ENCODE measurements around the gene RASSF10. TPM values are rescaled to one million over a fixed set of nuclear protein-coding genes. Genes with fewer than 3 reads are reported as not detected.
"Not testable (repeated sequence)": the region's sequence is repeated elsewhere in the genome, so short reads cannot be mapped to it uniquely, and the experiment has no call there.

RASSF10 gene
- polyA plus RNA-seq, 1 donor from 2014 or later = not detected

- Histone ChIP-seq H3K9me3 (ENCODE audit: low read length) (no peaks in the 10 kb centered on the region), H3K9me2 (ENCODE audit: insufficient read depth, low read length) (no peaks in the 10 kb centered on the region), H4K20me1 (ENCODE audit: insufficient read depth) (no peaks in the 10 kb centered on the region), H3K9ac (ENCODE audit: low read length) (no peak overlapping the region), H3K27ac (ENCODE audit: low read length) (no peak overlapping the region), H3K36me3 (ENCODE audit: insufficient read depth, low read length) (no peaks in the 10 kb centered on the region), H3F3A (ENCODE audit: insufficient read depth, low read length, poor library complexity, severe bottlenecking) (no peaks in the 10 kb centered on the region), H3K27me3 (ENCODE audit: insufficient read depth, low read depth, low read length) (no peaks in the 10 kb centered on the region), H2AFZ (ENCODE audit: low read depth, low read length) (no peak overlapping the region), H3K4me3 (ENCODE audit: low read length) (no peak overlapping the region), H3K79me2 (replicated peaks; ENCODE audit: insufficient read depth, low read length) (no peaks in the 10 kb centered on the region), H3K4me2 (ENCODE audit: low read length) (no peak overlapping the region)
- no peak for TF ChIP-seq CTCF (IDR thresholded peaks at IDR 0.05; ENCODE audit: poor library complexity, severe bottlenecking)
- TF ChIP-seq TAF1 (IDR thresholded peaks at IDR 0.05; ENCODE audit: low read depth) = no peak
These were observed 33.8 kb downstream of the RASSF10 start for GRCh38 chr11:13042873-13043342.

DNA sequence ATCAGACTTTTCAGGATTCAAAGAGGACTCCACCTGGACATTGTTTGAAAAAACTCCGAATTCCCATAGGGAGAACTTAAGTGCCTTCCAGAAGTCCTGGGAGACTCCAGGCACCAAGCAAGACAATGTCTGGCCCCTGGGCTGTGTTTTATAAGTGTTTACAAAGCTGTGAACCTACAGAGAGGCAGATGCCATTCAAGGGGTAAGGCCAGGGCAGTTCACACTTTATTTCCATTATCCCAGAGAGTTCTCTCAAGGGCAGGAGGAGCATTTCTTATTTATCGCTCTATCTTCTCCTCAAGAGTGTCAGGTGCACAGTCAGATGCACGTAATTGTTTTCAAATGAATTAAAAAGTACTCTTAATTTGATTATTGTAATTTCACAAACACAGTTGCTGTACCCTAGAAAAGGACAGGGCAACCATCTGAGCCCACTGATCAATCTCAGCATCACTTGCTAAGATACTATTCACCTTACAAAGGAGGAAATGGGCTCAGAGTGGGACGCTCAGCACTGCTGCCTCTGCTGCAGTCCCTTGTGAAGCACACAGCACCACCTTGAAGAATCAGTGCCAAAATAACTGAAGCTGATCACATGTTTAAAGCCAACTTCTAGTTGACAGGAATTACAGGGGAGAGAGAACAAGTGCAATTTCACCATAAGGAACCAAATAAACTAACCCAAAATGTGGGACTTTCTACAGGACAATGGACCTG lies 35.0 kb downstream of the RASSF10 start:
- no peaks in the 10 kb centered on the region for H3K79me2 ChIP-seq (replicated peaks; ENCODE audit: insufficient read depth, low read length)
- H3K9me2 ChIP-seq (ENCODE audit: insufficient read depth, low read length) = no peaks in the 10 kb centered on the region
- no peak for TF ChIP-seq RAD21 (conservative IDR thresholded peaks at IDR 0.05)
- TF ChIP-seq CTCF (IDR thresholded peaks at IDR 0.05; ENCODE audit: poor library complexity, severe bottlenecking) = no peak
- TF ChIP-seq EP300 (conservative IDR thresholded peaks at IDR 0.05; ENCODE audit: poor library complexity, severe bottlenecking) = no peak
- no peak for TF ChIP-seq REST (IDR thresholded peaks at IDR 0.05; ENCODE audit: borderline replicate concordance)
- no peak for TF ChIP-seq POLR2AphosphoS5 (IDR thresholded peaks at IDR 0.05)
- TF ChIP-seq SMC3 (conservative IDR thresholded peaks at IDR 0.05; ENCODE audit: poor library complexity) = no peak
- no peak for TF ChIP-seq EZH2 (IDR thresholded peaks at IDR 0.05; ENCODE audit: borderline replicate concordance, insufficient read depth, low read length, poor library complexity, severe bottlenecking)
- no peak for TF ChIP-seq TAF1 (IDR thresholded peaks at IDR 0.05; ENCODE audit: low read depth)
- TF ChIP-seq MXI1 (conservative IDR thresholded peaks at IDR 0.05; ENCODE audit: poor library complexity, severe bottlenecking) = no peak
- no peaks in the 10 kb centered on the region for H3K27me3 ChIP-seq (ENCODE audit: insufficient read depth, low read depth, low read length)
- no peaks in the 10 kb centered on the region for H3K9me3 ChIP-seq (ENCODE audit: low read length)
- H2AFZ ChIP-seq (ENCODE audit: low read depth, low read length) = no peak overlapping the region
- no peak overlapping the region for H3K4me3 ChIP-seq (ENCODE audit: low read length)
- no peaks in the 10 kb centered on the region for H3K36me3 ChIP-seq (ENCODE audit: insufficient read depth, low read length)
- no peak overlapping the region for H3K27ac ChIP-seq (ENCODE audit: low read length)
- no peaks in the 10 kb centered on the region for H3F3A ChIP-seq (ENCODE audit: insufficient read depth, low read length, poor library complexity, severe bottlenecking)
- no peaks in the 10 kb centered on the region for H4K20me1 ChIP-seq (ENCODE audit: insufficient read depth)
- H3K9ac ChIP-seq (ENCODE audit: low read length) = no peak overlapping the region
- H3K4me2 ChIP-seq (ENCODE audit: low read length) = no peak overlapping the region

- not testable (repeated sequence) for H3K9ac ChIP-seq (ENCODE audit: low read length); H3K79me2 ChIP-seq (replicated peaks; ENCODE audit: insufficient read depth, low read length); H3K4me2 ChIP-seq (ENCODE audit: low read length); H2AFZ ChIP-seq (ENCODE audit: low read depth, low read length); H3F3A ChIP-seq (ENCODE audit: insufficient read depth, low read length, poor library complexity, severe bottlenecking); H3K9me2 ChIP-seq (ENCODE audit: insufficient read depth, low read length); H3K9me3 ChIP-seq (ENCODE audit: low read length); H3K36me3 ChIP-seq (ENCODE audit: insufficient read depth, low read length); H3K27ac ChIP-seq (ENCODE audit: low read length); H3K4me3 ChIP-seq (ENCODE audit: low read length); H3K27me3 ChIP-seq (ENCODE audit: insufficient read depth, low read depth, low read length); H4K20me1 ChIP-seq (ENCODE audit: insufficient read depth)
These were observed 36.0 kb downstream of the RASSF10 start for GRCh38 chr11:13045089-13045488.

All from neural cell (in vitro differentiated cells).